GM21825 (cell line): ENCODE results near the gene CWF19L1.
A peak's percentile ranks its signal among the peaks of the same experiment; 100 is the strongest.
"Not testable (repeated sequence)": the region's sequence is repeated elsewhere in the genome, so short reads cannot be mapped to it uniquely, and the experiment has no call there.

Experiments
- ATAC-seq: cut with Tn5 transposase; IDR thresholded peaks from one replicate; pipeline ENCODE4 v1.9.1; 2021; ENCODE audit warnings: mild to moderate bottlenecking, moderate library complexity; ENCODE audit not compliant: unreplicated experiment

Gene CWF19L1

DNA sequence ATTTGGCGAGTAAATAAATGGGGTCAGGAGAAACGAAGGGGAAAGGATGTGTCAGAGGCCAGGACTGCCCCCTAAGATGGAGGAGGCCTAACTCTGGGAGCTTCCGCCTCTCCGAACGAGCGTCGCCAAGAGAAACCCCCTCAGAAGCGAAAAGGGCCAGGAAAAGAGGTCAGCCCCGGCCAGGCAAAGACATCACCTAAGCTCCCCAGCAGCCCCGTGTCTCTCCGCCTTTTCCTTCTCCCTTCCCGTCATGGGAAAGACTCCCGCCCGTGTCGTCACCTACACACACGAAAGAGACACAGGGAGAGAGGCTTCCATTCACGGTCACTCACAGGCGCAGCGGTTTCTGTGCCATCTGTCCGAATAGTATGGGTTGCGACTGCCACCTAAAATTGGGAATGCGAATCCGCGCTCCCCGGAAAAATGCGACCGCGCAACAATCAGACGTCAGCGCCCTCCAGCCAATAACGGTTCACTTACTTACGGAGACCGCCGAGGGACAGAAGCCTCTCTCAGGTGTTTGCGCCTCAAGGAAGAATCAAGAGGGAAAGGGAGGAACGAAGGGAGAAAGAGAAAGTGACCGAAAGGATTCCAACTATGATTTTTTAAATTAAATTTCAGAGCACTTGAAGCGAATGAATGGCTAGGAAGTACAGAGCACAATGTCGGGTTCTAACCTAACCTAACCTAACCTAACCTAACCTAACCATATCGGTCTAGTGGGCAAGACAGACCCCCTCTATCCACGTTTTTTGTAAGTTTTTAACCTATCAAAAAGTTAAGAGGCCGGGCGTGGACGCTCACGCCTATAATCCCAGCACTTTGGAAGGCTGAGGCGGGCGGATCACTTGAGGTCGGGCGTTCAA is at the start of gene CWF19L1:
TSS of gene CWF19L1 (minus strand) at position 400 of the 866 bp plus-strand sequence. CDS start at position 355, 45 bp downstream.
- peak; percentile 81 for ATAC-seq

DNA sequence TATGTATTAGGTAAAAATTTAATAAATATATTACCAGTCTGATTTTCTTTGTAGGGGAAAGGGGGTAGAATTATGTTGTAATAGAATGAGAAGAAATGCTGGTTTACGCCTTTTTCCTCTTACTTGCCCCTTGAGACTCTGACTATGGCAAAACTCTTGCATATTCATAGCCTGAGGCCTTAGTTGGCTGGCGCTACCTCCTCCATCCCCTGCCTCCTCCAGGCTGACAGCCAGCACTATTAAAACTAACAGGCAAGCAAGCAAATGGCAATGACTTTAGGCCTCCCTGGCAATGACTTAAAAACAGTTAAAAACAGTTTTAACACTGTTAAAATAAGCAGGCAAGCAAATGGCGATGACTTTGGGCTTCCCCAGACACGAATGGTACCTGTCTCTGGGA is 48.2 kb upstream of the CWF19L1 start:
- ATAC-seq, result no peak

DNA sequence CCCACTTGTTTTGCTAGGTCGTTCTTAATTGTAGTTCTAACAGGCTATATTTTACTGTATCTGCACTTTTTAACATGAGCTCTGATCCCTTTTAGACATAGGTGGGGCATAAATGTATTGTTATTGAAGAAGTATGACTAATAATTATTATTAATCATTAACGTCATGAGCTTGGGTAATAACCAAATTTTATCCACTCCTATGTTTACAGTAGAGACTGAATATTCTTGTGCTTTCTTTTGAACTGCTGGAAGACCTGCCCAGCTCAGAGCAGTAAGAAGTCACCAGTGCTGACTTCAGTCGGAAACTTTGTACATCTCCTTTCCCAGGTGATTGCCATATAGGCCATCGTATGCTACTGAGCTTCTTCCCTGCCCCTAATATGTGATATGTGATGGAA is 43.9 kb upstream of the CWF19L1 start:
- no peak for ATAC-seq

DNA sequence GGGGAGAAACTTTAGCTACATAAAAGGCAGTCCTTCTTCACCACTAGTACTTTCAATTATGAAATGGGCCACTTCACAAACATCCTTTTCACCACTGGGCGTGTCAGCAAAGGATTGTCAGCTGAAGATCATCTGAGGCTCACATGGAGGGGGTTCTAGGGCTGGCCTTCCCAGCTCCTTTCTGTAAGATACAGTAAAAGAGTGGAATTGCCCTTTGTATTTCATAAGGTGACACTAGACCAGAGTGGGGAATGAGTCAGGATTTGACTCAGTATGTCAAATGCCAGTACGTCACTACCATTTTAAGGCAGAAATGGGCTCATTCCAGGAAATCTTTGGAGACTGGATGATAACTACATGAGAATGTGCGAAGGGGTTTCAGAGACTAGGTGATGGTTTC is 40.2 kb upstream of the CWF19L1 start:
- no peak for ATAC-seq

- no peak for ATAC-seq
Observed at GRCh38 chr10:100306861-100307260, 39.4 kb upstream of the CWF19L1 start.

- no peak for ATAC-seq
Observed at GRCh38 chr10:100304414-100304813, 37.0 kb upstream of the CWF19L1 start.

DNA sequence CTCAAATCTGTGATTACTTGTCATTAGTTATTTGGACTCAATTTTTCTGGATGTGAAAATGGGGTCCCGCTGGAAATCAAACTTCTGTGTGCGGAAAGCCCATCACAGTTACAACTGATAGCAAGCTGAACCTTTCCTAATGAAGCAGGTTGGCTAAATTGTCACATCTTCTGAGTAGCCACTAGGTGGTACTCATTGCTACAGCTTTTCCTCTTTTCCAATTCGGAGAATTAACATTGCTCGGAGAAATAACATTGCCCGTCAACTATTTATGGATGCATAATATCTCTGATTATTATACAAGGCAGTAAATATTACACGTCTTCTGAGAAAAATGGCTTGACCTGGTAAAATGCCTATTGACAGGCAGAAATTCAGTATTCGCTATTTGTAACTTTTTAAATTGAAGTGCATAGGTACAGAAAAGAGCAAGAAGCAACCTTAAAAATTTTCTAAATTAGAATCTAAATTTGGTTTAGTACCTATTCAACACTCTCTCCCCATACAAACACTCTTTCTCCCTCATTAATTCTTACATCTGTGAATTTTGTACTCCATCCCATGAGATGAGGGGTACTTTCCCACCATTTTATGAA is 36.4 kb upstream of the CWF19L1 start:
- no peak for ATAC-seq

DNA sequence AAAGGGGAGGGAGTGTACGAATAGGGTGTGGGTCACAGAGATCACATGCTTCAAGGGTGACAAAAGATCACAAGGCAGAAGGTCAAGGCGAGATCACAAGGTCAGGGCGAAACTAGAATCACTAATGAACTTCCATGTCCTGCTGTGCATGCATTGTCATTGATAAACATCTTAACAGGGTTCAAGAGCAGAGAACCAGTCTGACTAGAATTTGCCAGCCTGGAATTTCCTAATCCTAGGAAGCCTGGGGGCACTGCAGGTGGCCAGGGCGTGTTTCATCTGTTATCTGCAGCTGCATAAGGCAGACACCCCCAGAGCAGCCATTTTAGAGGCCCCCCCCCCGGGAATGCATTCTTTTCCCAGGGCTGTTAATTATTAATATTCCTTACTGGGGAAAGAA is 33.7 kb upstream of the CWF19L1 start:
- ATAC-seq, result not testable (repeated sequence)

DNA sequence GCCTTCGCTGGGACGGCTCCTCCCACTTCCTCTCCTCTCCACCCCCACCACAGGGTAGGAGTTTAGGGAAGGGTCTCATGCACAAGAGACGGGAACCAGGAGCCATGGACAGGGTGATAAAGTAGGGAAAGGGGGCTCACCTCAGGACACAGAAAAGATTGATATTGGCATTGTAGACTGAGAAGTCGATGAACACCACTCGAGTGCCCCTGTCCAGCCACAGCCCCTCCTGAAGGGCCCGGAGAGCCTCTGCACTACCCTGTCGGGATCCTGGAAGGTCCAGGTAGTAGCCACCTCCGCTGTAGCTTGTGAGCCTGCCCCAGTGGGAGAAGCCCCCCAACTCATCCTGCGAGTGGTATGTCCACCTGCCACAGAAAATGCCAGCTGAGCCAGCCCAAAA is 29.8 kb upstream of the CWF19L1 start:
- ATAC-seq, result no peak

- ATAC-seq, result no peak
Observed at GRCh38 chr10:100293066-100293465, 25.6 kb upstream of the CWF19L1 start.

DNA sequence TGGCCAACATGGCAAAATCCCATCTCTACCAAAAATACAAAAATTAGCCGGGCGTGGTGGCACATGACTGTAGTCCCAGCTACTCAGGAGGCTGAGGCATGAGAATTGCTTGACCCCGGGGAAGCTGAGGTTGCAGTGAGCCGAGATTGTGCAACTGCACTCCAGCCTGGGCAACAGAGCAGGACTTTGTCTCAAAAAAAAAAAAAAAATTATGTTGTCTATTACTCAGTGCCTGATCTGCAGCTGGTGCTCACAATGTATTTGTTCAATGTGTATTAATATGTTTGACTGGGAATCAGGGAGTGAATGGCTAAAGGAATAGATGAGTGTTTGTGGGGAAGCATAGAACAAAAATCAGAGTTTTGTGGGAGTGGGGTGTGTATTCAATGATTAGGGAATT is 24.9 kb upstream of the CWF19L1 start:
- not testable (repeated sequence) for ATAC-seq

- ATAC-seq, result no peak
Observed at GRCh38 chr10:100291356-100291755, 23.9 kb upstream of the CWF19L1 start.

DNA sequence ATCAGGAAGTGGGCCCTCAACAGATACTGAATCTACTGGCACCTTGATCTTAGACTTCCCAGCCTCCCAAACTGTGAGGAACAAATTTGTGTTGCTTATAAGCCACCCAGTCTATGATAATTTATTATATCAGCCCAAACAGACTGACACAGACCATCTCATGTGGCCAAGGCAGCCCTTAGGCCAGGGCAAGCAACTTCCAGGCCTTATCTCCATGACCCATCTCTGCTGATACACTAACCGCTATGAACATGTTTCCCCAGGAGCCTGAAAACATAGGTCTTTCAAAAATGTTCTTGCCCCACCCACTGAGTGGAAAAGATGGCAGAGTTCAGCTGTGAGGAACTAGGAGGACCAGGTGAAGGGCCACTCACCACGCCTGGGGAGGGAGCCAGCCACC is 22.2 kb upstream of the CWF19L1 start:
- ATAC-seq, result no peak

DNA sequence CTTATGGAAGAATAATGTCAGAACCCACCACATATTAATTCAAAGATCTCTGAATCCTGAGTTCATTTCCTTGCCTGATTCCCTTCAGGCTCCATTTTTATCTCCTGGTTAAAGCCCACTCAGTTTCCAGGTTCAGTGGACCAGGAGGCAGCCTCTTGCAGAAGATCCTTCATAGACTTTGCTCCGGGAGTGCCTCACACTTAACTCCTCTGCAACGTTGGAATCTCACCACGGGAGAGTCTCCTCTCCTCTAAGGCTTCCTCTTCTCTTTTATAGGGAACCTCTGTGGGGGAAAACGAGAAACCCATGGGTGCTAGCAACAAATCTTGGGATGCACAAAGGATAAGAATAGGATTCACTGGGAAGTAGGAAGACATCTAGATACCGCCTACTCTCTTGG is 20.8 kb upstream of the CWF19L1 start:
- ATAC-seq, result no peak

GRCh38 chr10:100287756-100288155 is 20.3 kb upstream of the CWF19L1 start:
- ATAC-seq, result no peak

DNA sequence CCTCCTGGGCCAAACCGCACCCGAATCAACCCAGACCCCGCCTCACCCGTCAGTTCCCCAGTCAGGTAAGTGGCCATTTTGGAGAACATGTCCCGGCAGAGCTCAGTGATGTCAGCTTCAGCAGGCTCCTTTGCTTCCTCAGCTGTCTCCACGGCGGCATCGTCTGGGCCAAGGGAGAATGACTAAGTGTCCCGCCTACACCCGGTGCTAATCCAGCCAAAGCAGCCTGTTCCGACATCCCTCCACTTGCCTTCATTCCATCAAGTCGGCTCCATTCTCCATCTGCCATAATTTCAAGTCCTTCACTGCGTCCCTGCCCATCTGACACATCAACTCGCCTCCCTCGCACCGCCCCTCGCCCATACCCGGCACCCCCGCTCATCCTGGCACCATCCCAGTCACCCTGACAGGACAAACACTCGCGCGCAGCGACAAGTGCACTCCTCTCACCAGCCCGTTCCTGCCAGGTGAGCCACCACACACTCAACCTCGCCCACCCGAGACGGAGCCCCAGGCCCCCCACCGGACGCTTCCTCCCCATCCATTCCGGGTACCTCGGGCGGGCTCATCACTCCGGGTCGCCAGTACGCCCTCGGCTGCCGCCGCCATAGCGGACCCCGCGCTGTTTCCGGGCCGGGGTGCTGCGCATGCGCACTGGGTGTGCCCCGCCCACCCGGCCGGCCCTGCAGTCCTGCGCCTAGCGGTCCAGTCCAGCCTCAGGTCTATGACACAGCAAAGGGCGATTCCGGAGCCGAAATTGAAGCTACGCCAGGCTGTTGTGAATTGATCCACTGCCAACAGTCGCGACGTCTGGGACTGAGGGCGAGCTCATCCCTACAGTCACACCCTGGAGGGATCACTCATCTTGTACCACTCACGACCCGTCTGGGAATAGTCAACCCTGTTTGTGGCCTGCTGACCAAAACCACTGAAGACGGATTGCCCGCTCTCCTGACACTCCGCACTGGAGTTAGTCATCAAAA is 18.9 kb upstream of the CWF19L1 start, which contains the start of gene BLOC1S2:
TSS of gene BLOC1S2 (minus strand) at position 630 of the 983 bp plus-strand sequence. CDS start at position 609, 21 bp downstream.
- peak; percentile 85 for ATAC-seq

GRCh38 chr10:100285326-100285725 is 17.9 kb upstream of the CWF19L1 start:
- ATAC-seq, result not testable (repeated sequence)

GRCh38 chr10:100282907-100283306 is 15.5 kb upstream of the CWF19L1 start:
- no peak for ATAC-seq

DNA sequence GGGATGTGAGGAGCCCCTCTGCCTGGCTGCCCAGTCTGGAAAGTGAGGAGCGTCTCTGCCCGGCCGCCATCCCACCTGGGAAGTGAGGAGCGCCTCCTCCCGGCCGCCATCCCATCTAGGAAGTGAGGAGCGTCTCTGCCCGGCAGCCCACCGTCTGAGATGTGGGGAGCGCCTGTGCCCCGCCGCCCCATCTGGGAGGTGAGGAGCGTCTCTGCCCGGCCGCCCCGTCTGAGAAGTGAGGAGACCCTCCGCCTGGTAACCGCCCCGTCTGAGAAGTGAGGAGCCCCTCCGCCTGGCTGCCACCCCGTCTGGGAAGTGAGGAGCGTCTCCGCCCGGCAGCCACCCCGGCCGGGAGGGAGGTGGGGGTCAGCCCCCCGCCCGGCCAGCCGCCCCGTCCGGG is 9.5 kb upstream of the CWF19L1 start:
- ATAC-seq, result not testable (repeated sequence)

GRCh38 chr10:100265821-100266485 is 1.5 kb downstream of the CWF19L1 start:
- no peak for ATAC-seq
